ENCODE measurements around the gene CDKL4.
"Not testable (repeated sequence)": the region's sequence is repeated elsewhere in the genome, so short reads cannot be mapped to it uniquely, and the experiment has no call there.

Gene CDKL4

GRCh38 chr2:39256040-39256439 is 12.3 kb upstream of the CDKL4 start:
- Histone ChIP-seq H3K4me3 (ENCODE audit: low read length) (no peak overlapping the region), H3K36me3 (ENCODE audit: control insufficient read depth, low read depth, low read length) (peaks cover 38% of the 10 kb centered on the region), H3K9ac (ENCODE audit: low read length) (no peak overlapping the region), H3K27ac (ENCODE audit: low read length) (no peak overlapping the region), H3K4me1 (ENCODE audit: control insufficient read depth, low read depth, low read length) (peaks cover 7% of the 10 kb centered on the region), H3K9me3 (ENCODE audit: control insufficient read depth, low read depth, low read length) (no peaks in the 10 kb centered on the region), H3K27me3 (ENCODE audit: control insufficient read depth, insufficient read depth, low read length) (no peaks in the 10 kb centered on the region)

- peaks cover 36% of the 10 kb centered on the region for H3K36me3 ChIP-seq (ENCODE audit: control insufficient read depth, low read depth, low read length)
- no peak overlapping the region for H3K9ac ChIP-seq (ENCODE audit: low read length)
- H3K27me3 ChIP-seq (ENCODE audit: control insufficient read depth, insufficient read depth, low read length): no peaks in the 10 kb centered on the region
- no peak overlapping the region for H3K4me3 ChIP-seq (ENCODE audit: low read length)
- H3K4me1 ChIP-seq (ENCODE audit: control insufficient read depth, low read depth, low read length): peaks cover 11% of the 10 kb centered on the region
- no peak overlapping the region for H3K27ac ChIP-seq (ENCODE audit: low read length)
- no peaks in the 10 kb centered on the region for H3K9me3 ChIP-seq (ENCODE audit: control insufficient read depth, low read depth, low read length)
These were observed 9.2 kb upstream of the CDKL4 start for GRCh38 chr2:39252888-39253518.

- no peaks in the 10 kb centered on the region for H3K27me3 ChIP-seq (ENCODE audit: control insufficient read depth, insufficient read depth, low read length)
- H3K4me1 ChIP-seq (ENCODE audit: control insufficient read depth, low read depth, low read length): peaks cover 11% of the 10 kb centered on the region
- H3K4me3 ChIP-seq (ENCODE audit: low read length): no peak overlapping the region
- no peaks in the 10 kb centered on the region for H3K9me3 ChIP-seq (ENCODE audit: control insufficient read depth, low read depth, low read length)
- no peak overlapping the region for H3K9ac ChIP-seq (ENCODE audit: low read length)
- no peak overlapping the region for H3K27ac ChIP-seq (ENCODE audit: low read length)
- H3K36me3 ChIP-seq (ENCODE audit: control insufficient read depth, low read depth, low read length): peaks cover 16% of the 10 kb centered on the region
These were observed 3.8 kb upstream of the CDKL4 start for GRCh38 chr2:39247512-39248043.

GRCh38 chr2:39246382-39246980 is 2.7 kb upstream of the CDKL4 start:
- H3K9ac ChIP-seq (ENCODE audit: low read length): no peak overlapping the region
- H3K27ac ChIP-seq (ENCODE audit: low read length): no peak overlapping the region
- peaks cover 13% of the 10 kb centered on the region for H3K36me3 ChIP-seq (ENCODE audit: control insufficient read depth, low read depth, low read length)
- H3K4me1 ChIP-seq (ENCODE audit: control insufficient read depth, low read depth, low read length): peaks cover 16% of the 10 kb centered on the region
- no peaks in the 10 kb centered on the region for H3K27me3 ChIP-seq (ENCODE audit: control insufficient read depth, insufficient read depth, low read length)
- no peak overlapping the region for H3K4me3 ChIP-seq (ENCODE audit: low read length)
- no peaks in the 10 kb centered on the region for H3K9me3 ChIP-seq (ENCODE audit: control insufficient read depth, low read depth, low read length)

GRCh38 chr2:39244963-39245625 is 1.3 kb upstream of the CDKL4 start:
- H3K27ac ChIP-seq (ENCODE audit: low read length); H3K4me3 ChIP-seq (ENCODE audit: low read length); H3K9ac ChIP-seq (ENCODE audit: low read length); H3K36me3 ChIP-seq (ENCODE audit: control insufficient read depth, low read depth, low read length); H3K27me3 ChIP-seq (ENCODE audit: control insufficient read depth, insufficient read depth, low read length); H3K9me3 ChIP-seq (ENCODE audit: control insufficient read depth, low read depth, low read length): not testable (repeated sequence)
- peaks cover 11% of the 10 kb centered on the region for H3K4me1 ChIP-seq (ENCODE audit: control insufficient read depth, low read depth, low read length)

GRCh38 chr2:39244241-39244862 is 582 bp upstream of the CDKL4 start:
- not testable (repeated sequence) for H3K27ac ChIP-seq (ENCODE audit: low read length); H3K4me3 ChIP-seq (ENCODE audit: low read length); H3K9me3 ChIP-seq (ENCODE audit: control insufficient read depth, low read depth, low read length); H3K36me3 ChIP-seq (ENCODE audit: control insufficient read depth, low read depth, low read length); H3K9ac ChIP-seq (ENCODE audit: low read length); H3K27me3 ChIP-seq (ENCODE audit: control insufficient read depth, insufficient read depth, low read length)
- H3K4me1 ChIP-seq (ENCODE audit: control insufficient read depth, low read depth, low read length): peaks cover 11% of the 10 kb centered on the region

GRCh38 chr2:39241588-39241987 is 2.2 kb downstream of the CDKL4 start:
- no peak overlapping the region for H3K9ac ChIP-seq (ENCODE audit: low read length)
- H3K36me3 ChIP-seq (ENCODE audit: control insufficient read depth, low read depth, low read length): no peaks in the 10 kb centered on the region
- no peak overlapping the region for H3K4me3 ChIP-seq (ENCODE audit: low read length)
- H3K9me3 ChIP-seq (ENCODE audit: control insufficient read depth, low read depth, low read length): no peaks in the 10 kb centered on the region
- no peaks in the 10 kb centered on the region for H3K27me3 ChIP-seq (ENCODE audit: control insufficient read depth, insufficient read depth, low read length)
- H3K4me1 ChIP-seq (ENCODE audit: control insufficient read depth, low read depth, low read length): peaks cover 11% of the 10 kb centered on the region
- H3K27ac ChIP-seq (ENCODE audit: low read length): no peak overlapping the region

- Histone ChIP-seq H3K27ac (ENCODE audit: low read length) (no peak overlapping the region), H3K36me3 (ENCODE audit: control insufficient read depth, low read depth, low read length) (no peaks in the 10 kb centered on the region), H3K9me3 (ENCODE audit: control insufficient read depth, low read depth, low read length) (no peaks in the 10 kb centered on the region), H3K4me3 (ENCODE audit: low read length) (no peak overlapping the region), H3K9ac (ENCODE audit: low read length) (no peak overlapping the region), H3K27me3 (ENCODE audit: control insufficient read depth, insufficient read depth, low read length) (no peaks in the 10 kb centered on the region), H3K4me1 (ENCODE audit: control insufficient read depth, low read depth, low read length) (peaks cover 11% of the 10 kb centered on the region)
These were observed 3.0 kb downstream of the CDKL4 start for GRCh38 chr2:39240758-39241157.

- Histone ChIP-seq H3K27ac (ENCODE audit: low read length) (no peak overlapping the region), H3K4me1 (ENCODE audit: control insufficient read depth, low read depth, low read length) (no peaks in the 10 kb centered on the region), H3K4me3 (ENCODE audit: low read length) (no peak overlapping the region), H3K9ac (ENCODE audit: low read length) (no peak overlapping the region), H3K27me3 (ENCODE audit: control insufficient read depth, insufficient read depth, low read length) (no peaks in the 10 kb centered on the region), H3K9me3 (ENCODE audit: control insufficient read depth, low read depth, low read length) (no peaks in the 10 kb centered on the region), H3K36me3 (ENCODE audit: control insufficient read depth, low read depth, low read length) (no peaks in the 10 kb centered on the region)
These were observed 9.0 kb downstream of the CDKL4 start for GRCh38 chr2:39234754-39235153.

GRCh38 chr2:39232141-39232540 is 11.6 kb downstream of the CDKL4 start:
- H3K9ac ChIP-seq (ENCODE audit: low read length): no peak overlapping the region
- H3K4me3 ChIP-seq (ENCODE audit: low read length): no peak overlapping the region
- H3K4me1 ChIP-seq (ENCODE audit: control insufficient read depth, low read depth, low read length): peaks cover 19% of the 10 kb centered on the region
- H3K9me3 ChIP-seq (ENCODE audit: control insufficient read depth, low read depth, low read length): no peaks in the 10 kb centered on the region
- no peak overlapping the region for H3K27ac ChIP-seq (ENCODE audit: low read length)
- H3K36me3 ChIP-seq (ENCODE audit: control insufficient read depth, low read depth, low read length): no peaks in the 10 kb centered on the region
- H3K27me3 ChIP-seq (ENCODE audit: control insufficient read depth, insufficient read depth, low read length): no peaks in the 10 kb centered on the region

- Histone ChIP-seq H3K9me3 (ENCODE audit: control insufficient read depth, low read depth, low read length) (no peaks in the 10 kb centered on the region), H3K9ac (ENCODE audit: low read length) (peak overlapping the region; percentile 22), H3K4me3 (ENCODE audit: low read length) (peak overlapping the region; percentile 61), H3K36me3 (ENCODE audit: control insufficient read depth, low read depth, low read length) (no peaks in the 10 kb centered on the region), H3K27ac (ENCODE audit: low read length) (no peak overlapping the region), H3K27me3 (ENCODE audit: control insufficient read depth, insufficient read depth, low read length) (no peaks in the 10 kb centered on the region), H3K4me1 (ENCODE audit: control insufficient read depth, low read depth, low read length) (peaks cover 19% of the 10 kb centered on the region)
These were observed 15.2 kb downstream of the CDKL4 start for GRCh38 chr2:39228413-39229209.

Measured in iPS-18a (cell line).